HEK293 (cell line): Measurements from ENCODE around the gene GTF3C1.

Experiments used
- CTCF ChIA-PET: fragments of 350-600 bp; formaldehyde crosslinking; extraction: SDS; loops from one replicate; lab custom pipeline; 2021; ENCODE audit warnings: antibody characterized with exemption; lab: Yijun Ruan, JAX
- POLR2A ChIA-PET: fragments of 300-600 bp; formaldehyde crosslinking; extraction: SDS; loops from one replicate; lab custom pipeline; 2020; ENCODE audit warnings: antibody characterized with exemption, inconsistent platforms; lab: Yijun Ruan, JAX
- H3K27ac ChIP-seq: fragments of 200-500 bp; sonication (Bioruptor generic); 2 replicates; pipeline ENCODE4 v1.5.1; 2014; ENCODE audit warnings: low read depth, low read length, control low read depth, inconsistent platforms; ENCODE audit errors: extremely low read depth
- H3K36me3 ChIP-seq, 2 experiments: fragments of 200-500 bp in 1 of 2; sonication (Bioruptor generic) in 1 of 2; 1 replicate in 1 of 2; 2 replicates in 1 of 2; pipeline ENCODE4 v1.5.1; 2014 to 2017; ENCODE audit warnings: inconsistent platforms in 2 of 2, low read length in 2 of 2; ENCODE audit not compliant: control insufficient read depth in 2 of 2, insufficient read depth in 1 of 2
- H3K4me1 ChIP-seq: fragments of 200-500 bp; sonication (Bioruptor generic); 2 replicates; pipeline ENCODE4 v1.5.1; 2014; ENCODE audit warnings: mild to moderate bottlenecking, low read length, inconsistent platforms; ENCODE audit not compliant: control insufficient read depth, insufficient read depth
- H3K4me3 ChIP-seq: 2 replicates; pipeline ENCODE4 v1.5.1; 2011; ENCODE audit warnings: low read depth, mild to moderate bottlenecking, control low read depth, low read length, moderate library complexity
- H3K9me3 ChIP-seq: fragments of 200-500 bp; sonication (Bioruptor generic); 2 replicates; pipeline ENCODE4 v1.5.1; 2014; ENCODE audit warnings: low read depth, low read length, inconsistent platforms; ENCODE audit not compliant: control insufficient read depth, insufficient read depth
- EGR2 ChIP-seq: fragments of 450-650 bp; formaldehyde crosslinking; IDR thresholded peaks from 2 replicates; pipeline ENCODE4 v1.5.1; 2016; ENCODE audit warnings: low read depth, missing biosample characterization, missing genetic modification characterization
- ELK4 ChIP-seq: IDR thresholded peaks from 2 replicates; pipeline ENCODE4 v1.6.1; 2011; ENCODE audit warnings: mild to moderate bottlenecking, low read depth, low read length, borderline replicate concordance
- HOXC10 ChIP-seq: sonication (generic); formaldehyde crosslinking; IDR thresholded peaks from 2 replicates; pipeline ENCODE4 v1.8.1; 2023; ENCODE audit warnings: mild to moderate bottlenecking, missing genetic modification reagents
- PBX3 ChIP-seq: sonication (generic); formaldehyde crosslinking; IDR thresholded peaks from 2 replicates; pipeline ENCODE4 v1.8.1; 2022; ENCODE audit warnings: mild to moderate bottlenecking, moderate library complexity, missing genetic modification reagents
- YY1 ChIP-seq: fragments of 450-650 bp; formaldehyde crosslinking; IDR thresholded peaks from 2 replicates; pipeline ENCODE4 v1.5.1; 2018; ENCODE audit warnings: missing biosample characterization, missing genetic modification characterization
- ZNF140 ChIP-seq: fragments of 450-650 bp; formaldehyde crosslinking; IDR thresholded peaks from 2 replicates; pipeline ENCODE4 v1.5.1; 2016; ENCODE audit warnings: missing biosample characterization, missing genetic modification characterization
- ZNF157 ChIP-seq: fragments of 450-650 bp; formaldehyde crosslinking; IDR thresholded peaks from 2 replicates; pipeline ENCODE4 v1.5.1; 2016; ENCODE audit warnings: missing biosample characterization, missing genetic modification characterization
- ZNF239 ChIP-seq: fragments of 450-650 bp; formaldehyde crosslinking; IDR thresholded peaks from 2 replicates; pipeline ENCODE4 v1.5.1; 2016; ENCODE audit warnings: missing biosample characterization, missing genetic modification characterization
- ZNF280D ChIP-seq: fragments of 450-650 bp; formaldehyde crosslinking; IDR thresholded peaks from 2 replicates; pipeline ENCODE4 v1.5.1; 2016; ENCODE audit warnings: missing biosample characterization, missing genetic modification characterization
- ZNF335 ChIP-seq: fragments of 450-650 bp; formaldehyde crosslinking; conservative IDR thresholded peaks from 2 replicates; pipeline ENCODE4 v1.5.1; 2016; ENCODE audit warnings: missing biosample characterization, missing genetic modification characterization
- ZNF629 ChIP-seq: fragments of 450-650 bp; formaldehyde crosslinking; IDR thresholded peaks from 2 replicates; pipeline ENCODE4 v1.5.1; 2017; ENCODE audit warnings: missing biosample characterization, missing genetic modification characterization
- ZNF654 ChIP-seq: fragments of 450-650 bp; formaldehyde crosslinking; IDR thresholded peaks from 2 replicates; pipeline ENCODE4 v1.5.1; 2016; ENCODE audit warnings: low read depth, missing biosample characterization, missing genetic modification characterization
- ZNF664 ChIP-seq: fragments of 450-650 bp; formaldehyde crosslinking; IDR thresholded peaks from 2 replicates; pipeline ENCODE4 v1.5.1; 2016; ENCODE audit warnings: missing biosample characterization, missing genetic modification characterization
- ZNF677 ChIP-seq: fragments of 450-650 bp; IDR thresholded peaks from 2 replicates; pipeline ENCODE4 v1.5.0; 2018; ENCODE audit warnings: missing biosample characterization, mild to moderate bottlenecking, missing genetic modification characterization, moderate library complexity
- ZNF777 ChIP-seq: fragments of 450-650 bp; formaldehyde crosslinking; IDR thresholded peaks from 2 replicates; pipeline ENCODE4 v1.5.1; 2017; ENCODE audit warnings: missing biosample characterization, missing genetic modification characterization, borderline replicate concordance
- TF ChIP-seq, protein P1 (sequence below): fragments of 450-650 bp; formaldehyde crosslinking; IDR thresholded peaks from 2 replicates; pipeline ENCODE4 v1.5.1; 2016; ENCODE audit warnings: missing biosample characterization, missing genetic modification characterization
- TF ChIP-seq, protein P2 (sequence below): fragments of 450-650 bp; formaldehyde crosslinking; IDR thresholded peaks from 2 replicates; pipeline ENCODE4 v1.5.1; 2016; ENCODE audit warnings: missing biosample characterization, missing genetic modification characterization

The GTF3C1 gene

GRCh38 chr16:27430512-27430911, 119.2 kb downstream of the GTF3C1 start:
- no peak overlapping the region for H3K27ac ChIP-seq
- H3K36me3 ChIP-seq: no peaks in the 10 kb centered on the region
- H3K4me1 ChIP-seq: no peaks in the 10 kb centered on the region
- H3K9me3 ChIP-seq: no peaks in the 10 kb centered on the region
- H3K4me3 ChIP-seq: no peak overlapping the region
- TF ChIP-seq ZNF664 (tag by site-specific recombination): no peak
- TF ChIP-seq ZNF654: no peak
- no peak for TF ChIP-seq ZNF677 (tag by site-specific recombination)
- no peak for TF ChIP-seq ZNF280D (tag by site-specific recombination)
- no peak for TF ChIP-seq PBX3 (CRISPR knock-in tag)
- TF ChIP-seq, protein P1, sequence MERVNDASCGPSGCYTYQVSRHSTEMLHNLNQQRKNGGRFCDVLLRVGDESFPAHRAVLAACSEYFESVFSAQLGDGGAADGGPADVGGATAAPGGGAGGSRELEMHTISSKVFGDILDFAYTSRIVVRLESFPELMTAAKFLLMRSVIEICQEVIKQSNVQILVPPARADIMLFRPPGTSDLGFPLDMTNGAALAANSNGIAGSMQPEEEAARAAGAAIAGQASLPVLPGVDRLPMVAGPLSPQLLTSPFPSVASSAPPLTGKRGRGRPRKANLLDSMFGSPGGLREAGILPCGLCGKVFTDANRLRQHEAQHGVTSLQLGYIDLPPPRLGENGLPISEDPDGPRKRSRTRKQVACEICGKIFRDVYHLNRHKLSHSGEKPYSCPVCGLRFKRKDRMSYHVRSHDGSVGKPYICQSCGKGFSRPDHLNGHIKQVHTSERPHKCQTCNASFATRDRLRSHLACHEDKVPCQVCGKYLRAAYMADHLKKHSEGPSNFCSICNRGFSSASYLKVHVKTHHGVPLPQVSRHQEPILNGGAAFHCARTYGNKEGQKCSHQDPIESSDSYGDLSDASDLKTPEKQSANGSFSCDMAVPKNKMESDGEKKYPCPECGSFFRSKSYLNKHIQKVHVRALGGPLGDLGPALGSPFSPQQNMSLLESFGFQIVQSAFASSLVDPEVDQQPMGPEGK (tag by site-specific recombination): no peak
- TF ChIP-seq ELK4: no peak
- no peak for TF ChIP-seq ZNF140
- TF ChIP-seq, protein P2, sequence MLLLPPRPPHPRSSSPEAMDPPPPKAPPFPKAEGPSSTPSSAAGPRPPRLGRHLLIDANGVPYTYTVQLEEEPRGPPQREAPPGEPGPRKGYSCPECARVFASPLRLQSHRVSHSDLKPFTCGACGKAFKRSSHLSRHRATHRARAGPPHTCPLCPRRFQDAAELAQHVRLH (tag by site-specific recombination): no peak
- TF ChIP-seq ZNF777 (tag by site-specific recombination): no peak
- TF ChIP-seq ZNF239: no peak
- no peak for TF ChIP-seq YY1 (tag by site-specific recombination)
- no peak for TF ChIP-seq ZNF157
- no peak for TF ChIP-seq ZNF629
- TF ChIP-seq, all 188 proteins: peak for 0
- ChIA-PET CTCF (no interaction called here), POLR2A (no interaction called here)

GRCh38 chr16:27429981-27430441, 119.7 kb downstream of the GTF3C1 start:
- ChIA-PET POLR2A (no interaction called here), CTCF (no interaction called here)
- Histone ChIP-seq H3K27ac (no peak overlapping the region), H3K9me3 (no peaks in the 10 kb centered on the region), H3K4me1 (no peaks in the 10 kb centered on the region), H3K36me3 (no peaks in the 10 kb centered on the region), H3K4me3 (no peak overlapping the region)
- TF ChIP-seq EGR2 (tag by site-specific recombination) (0 out of 2 replicates have a peak, but pooled peaks have one; percentile 23), ZNF335 (tag by site-specific recombination) (no peak), HOXC10 (CRISPR knock-in tag) (no peak), ZNF140 (no peak)
